GM20431 (cell line): ENCODE results near the gene SLN.
"Not testable (repeated sequence)": the region's sequence is repeated elsewhere in the genome, so short reads cannot be mapped to it uniquely, and the experiment has no call there.

Experiments used
- in situ Hi-C: fragments of 300-500 bp; cut with MseI, MboI; formaldehyde crosslinking; loops from one replicate; pipeline ENCODE4 v1.15.0; 2020; ENCODE audit warnings: low sequenced_read_pairs; ENCODE audit not compliant: unreplicated experiment

SLN gene

DNA sequence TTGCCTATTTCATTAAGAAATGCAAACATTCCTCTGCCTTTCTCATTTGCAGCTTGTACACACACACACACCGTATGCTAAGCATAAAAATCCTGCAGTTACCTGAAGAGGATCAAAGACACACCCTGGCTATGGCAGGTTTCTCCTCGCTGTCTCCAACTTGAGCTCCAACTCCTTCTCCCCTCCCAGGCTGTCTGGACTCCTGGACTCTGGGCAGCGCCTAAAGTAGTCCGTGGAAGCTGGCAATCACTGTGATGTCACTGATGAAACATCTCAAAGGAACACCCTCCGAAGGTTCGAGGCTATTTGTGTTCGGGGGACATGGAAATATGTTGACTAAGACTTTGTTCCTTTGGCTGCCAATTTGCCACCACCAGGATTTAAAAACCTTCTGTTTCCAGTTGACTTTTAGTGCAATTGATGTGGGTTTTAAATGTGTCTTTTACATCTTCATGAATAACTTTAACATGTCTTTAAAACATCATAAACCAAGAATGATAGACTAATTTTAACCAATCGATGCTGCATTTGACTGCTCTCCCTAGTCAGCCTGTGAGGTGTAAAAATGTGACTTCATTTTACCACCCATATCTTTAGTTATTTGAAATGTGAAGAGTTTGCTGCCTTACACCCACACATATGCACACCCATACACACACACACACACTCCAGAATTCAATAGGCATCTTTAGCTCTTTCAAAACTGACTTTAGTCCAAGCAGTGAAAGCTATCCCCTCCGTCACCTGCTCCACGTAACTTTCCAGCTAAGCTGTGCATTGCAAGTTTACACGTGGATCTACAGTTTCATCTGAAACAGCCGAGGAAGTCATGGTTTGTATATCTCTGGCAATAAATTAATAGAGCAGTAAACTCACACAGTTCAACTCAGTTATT lies at the start of gene SLN:
TSS of gene SLN (minus strand) at position 196 of the 895 bp plus-strand sequence.
- in situ Hi-C loops, result no loop called here

DNA sequence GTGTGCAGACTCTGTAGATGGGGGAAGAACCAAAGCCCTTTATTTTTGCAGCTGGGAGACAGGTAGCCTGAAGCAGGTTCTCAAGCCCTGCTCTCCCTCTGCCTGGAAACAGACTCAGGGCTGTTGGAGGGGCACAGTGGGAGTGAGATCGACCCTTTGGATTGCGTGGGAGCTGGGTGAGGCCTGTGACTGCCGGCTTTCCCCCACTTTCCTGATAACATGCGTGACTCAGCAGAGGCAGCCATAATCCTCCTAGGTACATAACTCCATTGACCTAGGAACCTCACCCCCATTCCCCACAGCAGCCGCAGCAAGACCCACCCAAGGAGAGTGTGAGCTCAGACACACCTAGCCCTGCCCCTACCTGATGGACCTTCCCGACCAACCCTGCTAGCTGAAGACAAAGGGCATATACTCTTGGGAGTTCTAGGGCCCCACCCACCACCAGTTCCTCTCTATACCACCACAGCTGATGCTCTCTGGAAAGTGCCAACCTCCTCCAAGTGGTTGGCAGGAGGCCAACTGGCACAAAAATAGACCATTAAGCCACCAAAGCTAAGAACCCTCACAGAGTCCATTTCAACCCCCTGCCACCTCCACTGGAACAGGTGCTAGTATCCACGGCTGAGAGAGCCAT lies 47.0 kb upstream of the SLN start:
- in situ Hi-C loops, result not testable (repeated sequence)

DNA sequence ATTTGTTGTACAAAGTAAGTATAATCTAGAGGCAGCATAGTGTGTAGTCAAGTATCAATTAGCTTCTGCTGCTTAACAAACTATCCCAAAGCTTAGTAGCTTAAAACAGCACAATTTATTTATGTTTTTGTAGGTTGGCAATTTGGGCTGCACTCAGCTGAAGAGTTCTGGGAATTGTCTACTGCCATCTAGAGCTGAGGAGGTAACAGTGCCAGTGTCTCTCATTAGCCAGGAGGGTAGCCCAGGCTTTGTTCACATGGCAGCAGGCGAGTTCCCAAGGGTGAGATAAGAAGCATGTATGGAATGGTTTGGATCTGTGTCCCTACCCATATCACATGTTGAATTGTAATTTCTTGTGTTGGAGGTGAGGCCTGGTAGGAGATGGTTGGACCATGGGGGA lies 45.8 kb upstream of the SLN start:
- in situ Hi-C loops, result no loop called here

DNA sequence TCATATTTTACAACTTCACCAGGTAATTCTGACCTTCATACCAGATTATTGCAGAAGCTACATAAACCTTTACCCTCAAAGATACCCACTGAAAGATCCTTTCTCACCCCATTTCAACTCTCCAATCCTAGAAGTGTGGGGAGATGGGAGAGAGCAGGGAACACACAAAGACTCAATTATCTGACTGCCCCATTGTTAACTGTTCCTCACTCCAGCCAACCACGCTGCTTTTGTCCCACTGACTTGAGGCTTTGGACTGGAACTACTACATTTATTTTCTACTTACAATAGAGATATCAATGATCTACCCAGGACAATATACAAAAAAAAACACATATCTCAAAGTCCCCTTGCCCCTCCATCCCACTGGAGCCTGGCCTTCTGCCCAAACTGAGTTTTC lies 44.7 kb upstream of the SLN start:
- in situ Hi-C loops, result no loop called here

DNA sequence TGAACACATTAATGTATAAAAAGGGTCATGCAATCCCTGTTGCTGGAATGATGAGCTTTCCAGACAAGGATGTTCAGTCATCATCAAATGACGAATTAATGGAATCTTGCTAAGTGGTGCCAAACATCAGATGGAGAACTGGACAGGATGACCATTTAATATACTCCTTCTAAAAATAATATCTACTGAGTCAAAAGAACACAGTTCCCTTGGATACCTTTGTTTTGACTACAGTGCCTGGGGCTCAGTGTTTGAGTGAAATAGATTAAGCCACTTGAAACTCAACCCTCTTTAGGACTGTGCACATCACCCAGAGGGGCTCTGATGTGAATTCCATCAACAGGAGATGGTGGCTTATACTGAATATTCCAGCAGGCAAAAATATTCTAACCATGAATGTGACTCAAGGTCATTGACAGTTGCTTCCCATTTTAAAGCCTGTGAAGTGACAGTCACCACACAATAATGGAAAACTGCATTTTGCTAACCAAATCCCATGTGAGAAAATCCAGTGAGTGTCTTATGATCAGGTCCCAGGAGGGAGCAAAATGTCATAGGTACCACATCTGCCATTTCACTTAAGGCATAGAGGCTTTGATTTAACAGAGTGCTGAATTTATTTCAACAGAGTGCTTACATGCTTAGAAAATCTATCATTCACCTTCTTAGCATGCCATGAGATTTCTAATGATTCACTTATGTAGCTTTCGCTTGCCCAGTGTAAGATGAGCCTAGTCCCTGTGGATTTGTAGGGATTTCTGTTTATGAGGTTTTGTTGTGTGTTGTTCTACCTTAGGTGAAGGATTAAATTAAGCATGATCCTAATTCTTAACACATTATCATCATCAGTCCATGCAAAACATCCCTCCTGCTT lies 41.3 kb upstream of the SLN start:
- in situ Hi-C loops, result no loop called here

DNA sequence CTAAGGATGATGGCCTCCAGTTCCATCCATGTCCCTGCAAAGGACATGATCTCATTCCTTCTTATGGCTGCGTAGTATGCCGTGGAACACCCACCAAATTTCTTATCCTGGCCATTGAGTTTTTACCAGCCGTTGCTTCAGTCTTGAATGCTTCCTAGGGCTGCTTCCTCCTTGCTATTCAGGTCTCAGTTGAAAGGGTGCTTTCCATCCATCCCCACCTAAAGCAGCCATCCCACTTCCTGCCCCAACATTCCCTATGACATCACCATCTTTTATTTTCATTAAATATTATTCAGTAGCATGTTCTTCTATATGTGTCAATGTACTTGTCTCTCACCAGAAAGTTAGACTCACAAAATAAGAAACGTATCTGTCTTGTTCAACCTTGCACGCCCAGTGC lies 40.7 kb upstream of the SLN start:
- in situ Hi-C loops, result no loop called here

DNA sequence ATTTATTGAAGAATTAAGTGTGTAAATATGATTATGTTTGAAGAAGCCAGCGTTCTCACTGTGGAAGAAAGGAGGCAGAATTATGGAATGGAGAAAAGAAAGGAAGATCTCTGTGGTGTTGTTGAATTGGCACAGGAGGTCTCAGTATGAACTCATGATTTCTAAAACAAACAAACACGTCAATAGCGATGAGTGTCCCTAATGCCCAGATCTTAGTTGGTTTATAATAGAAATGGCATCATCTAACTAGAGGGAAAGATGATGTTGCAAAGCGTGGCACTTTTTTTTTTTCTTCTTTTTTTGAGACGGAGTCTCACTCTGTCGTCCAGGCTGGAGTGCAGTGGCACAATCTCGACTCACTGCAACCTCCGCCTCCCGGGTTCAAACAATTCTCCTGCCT lies 39.2 kb upstream of the SLN start:
- in situ Hi-C loops, result no loop called here

DNA sequence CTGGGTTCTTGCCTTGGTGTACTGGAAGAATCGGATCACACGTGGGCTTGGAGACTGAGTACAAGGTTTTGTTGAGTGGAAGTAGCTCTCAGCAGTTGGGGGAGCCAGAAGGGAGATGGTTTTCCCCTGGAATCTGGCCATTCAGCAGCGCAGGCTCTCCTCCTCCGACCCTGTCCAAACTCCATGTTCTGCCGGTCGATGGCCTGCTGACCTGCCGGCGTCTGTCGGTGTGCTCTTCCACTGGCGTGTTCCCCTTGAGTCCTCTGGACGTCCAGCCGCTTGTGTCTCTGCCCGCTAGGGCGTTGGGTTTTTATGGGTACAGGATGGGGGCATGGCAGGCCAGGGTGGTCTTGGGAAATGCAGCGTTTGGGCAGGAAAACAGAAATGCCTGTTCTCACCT lies 38.5 kb upstream of the SLN start:
- in situ Hi-C loops, result no loop called here

DNA sequence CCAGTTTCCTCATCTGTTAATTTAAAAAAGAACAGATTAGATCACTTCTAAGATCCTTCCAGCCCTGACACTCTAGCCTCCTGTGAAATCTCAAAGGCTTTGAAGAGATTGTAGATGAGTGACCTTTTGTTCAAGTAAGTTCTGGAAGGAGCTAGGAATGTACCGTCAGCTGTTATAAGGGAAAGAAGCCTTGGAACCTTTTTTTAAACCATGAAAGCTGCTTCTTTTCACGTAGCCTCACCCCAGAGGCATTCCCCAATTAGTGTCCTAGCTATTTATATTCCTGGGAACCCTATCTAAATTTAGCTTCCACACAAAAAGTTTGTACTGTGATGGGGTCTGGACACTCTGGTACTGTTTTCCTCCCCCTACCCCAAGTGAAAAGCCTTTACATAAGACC lies 35.8 kb upstream of the SLN start:
- in situ Hi-C loops, result no loop called here

DNA sequence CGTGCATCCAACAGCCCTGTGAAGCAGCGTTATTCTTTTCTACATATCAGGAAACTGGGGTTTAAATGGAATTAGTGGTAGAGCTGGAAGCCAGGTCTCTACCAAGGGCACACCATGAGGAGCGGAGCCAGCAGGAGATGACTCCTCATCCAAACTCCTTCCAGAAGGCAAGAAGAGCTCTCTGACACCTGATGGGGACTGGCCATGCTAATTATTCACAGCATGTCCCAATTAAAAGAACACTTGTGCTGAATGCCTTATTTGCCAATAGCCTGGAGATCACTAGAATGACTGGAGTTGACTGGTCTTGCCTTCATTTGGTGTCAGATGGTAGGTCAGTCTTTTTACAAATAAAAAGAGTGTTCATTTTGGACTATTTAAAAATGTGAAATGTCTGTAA lies 32.9 kb upstream of the SLN start:
- in situ Hi-C loops, result no loop called here

DNA sequence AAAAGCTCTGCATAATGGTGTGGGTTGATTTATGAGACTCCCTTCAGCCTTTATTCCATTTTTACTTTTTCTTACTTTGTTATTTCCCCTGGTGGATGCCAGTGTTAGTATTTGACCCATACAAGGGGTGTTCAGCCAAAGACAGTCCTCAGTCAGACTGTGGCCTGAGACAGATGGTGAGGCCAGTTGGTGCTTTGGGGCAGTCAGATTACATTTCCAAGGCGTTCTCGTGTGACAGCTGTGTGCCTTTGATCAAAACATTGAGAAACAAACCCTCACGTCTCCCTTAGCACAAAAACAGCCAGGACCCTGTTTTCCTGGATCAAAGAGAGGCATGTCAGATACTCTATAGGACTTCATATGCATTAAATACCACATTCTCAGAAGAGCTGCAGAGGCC lies 31.3 kb upstream of the SLN start:
- in situ Hi-C loops, result no loop called here

DNA sequence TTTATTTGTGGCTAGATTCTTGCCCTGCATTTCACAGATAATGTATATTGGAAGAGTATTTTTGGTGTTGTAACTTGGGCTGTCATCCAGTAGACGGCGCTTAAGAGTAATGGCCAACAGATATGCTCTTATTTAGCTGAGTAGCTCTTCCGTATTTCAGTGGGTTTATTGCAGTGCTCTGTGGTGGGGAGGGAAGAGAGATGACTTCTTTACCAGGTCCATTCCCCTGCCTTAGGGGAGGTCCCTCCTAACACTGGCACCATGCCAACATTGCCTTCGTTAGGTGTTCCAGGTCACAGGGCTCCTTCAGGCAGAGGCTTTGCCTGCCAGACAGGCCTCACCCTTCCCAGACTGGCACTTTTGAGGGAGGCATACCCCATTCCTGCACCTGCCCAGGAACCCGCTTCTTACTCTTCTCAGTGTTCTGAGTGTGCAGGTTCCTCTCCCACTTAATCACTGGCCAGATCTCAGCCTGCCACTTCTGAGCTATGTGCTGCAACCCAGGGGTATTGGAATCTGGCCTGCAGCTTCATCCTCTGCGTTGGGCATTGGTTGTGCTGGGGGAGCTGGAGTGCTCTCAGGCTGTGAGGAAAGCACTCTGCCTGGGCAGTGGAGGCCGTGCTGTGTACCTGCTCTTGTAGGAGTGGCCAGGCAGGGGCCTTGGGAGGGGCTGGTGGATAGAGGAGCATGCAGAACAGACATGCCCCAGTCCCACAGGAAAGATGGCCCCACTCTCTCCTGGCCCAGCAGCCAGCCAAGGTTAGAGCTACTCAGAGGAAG lies 29.4 kb upstream of the SLN start:
- in situ Hi-C loops, result no loop called here

DNA sequence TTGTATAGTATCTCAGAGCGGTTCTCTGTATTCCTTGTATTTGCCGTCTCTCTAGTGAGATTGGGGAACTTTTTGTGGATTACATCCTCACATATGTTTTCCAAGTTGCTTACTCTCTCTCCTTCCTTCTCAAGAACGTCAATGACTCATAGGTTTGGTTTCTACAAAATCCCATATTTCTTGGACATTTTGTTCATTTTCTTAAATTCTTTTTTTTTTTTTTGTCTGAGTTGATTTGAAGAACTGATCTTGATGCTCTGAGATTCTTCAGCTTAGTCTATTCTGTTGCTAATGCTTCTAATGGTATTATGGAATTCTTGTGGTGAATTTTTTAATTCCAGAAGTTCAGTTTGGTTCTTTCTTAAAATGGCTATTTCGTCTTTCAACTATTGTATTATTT lies 28.4 kb upstream of the SLN start:
- in situ Hi-C loops, result no loop called here

DNA sequence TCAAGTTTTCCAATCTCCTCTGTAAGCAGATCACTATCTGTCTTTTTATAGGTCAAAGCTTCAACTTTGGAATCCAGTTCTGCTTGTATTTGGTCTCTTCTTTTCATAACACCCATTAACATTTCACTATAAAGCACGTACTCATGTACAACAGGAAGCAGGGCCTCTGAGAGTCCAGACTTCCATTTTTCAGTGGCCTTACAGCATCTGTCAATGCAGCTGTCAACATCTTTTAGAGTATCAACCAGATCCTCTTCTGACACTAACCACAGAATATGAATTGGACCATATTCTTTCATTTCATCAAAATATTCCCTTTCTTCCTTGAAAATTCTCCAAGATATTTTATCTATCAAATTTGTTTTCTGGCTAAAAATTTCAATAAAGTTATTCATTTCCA lies 24.7 kb upstream of the SLN start:
- in situ Hi-C loops, result no loop called here

DNA sequence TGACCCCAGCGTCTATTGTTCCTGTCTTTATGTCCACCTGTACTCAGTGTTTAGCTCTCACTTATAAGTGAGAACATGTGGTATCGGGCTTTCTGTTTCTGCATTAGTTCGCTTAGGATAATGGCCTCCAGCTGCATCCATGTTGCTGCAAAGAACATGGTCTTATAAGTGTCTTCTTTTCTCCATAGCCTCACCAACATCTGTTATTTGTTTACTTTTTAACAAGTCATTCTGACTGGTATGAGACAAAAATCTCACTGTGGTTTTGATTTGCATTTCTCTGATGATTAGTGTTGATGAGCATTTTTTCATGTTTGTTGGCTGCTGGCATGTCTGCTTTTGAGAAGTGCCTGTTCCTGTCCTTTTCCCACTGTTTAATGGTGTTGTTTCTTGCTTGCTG lies 21.7 kb upstream of the SLN start:
- in situ Hi-C loops, result no loop called here

DNA sequence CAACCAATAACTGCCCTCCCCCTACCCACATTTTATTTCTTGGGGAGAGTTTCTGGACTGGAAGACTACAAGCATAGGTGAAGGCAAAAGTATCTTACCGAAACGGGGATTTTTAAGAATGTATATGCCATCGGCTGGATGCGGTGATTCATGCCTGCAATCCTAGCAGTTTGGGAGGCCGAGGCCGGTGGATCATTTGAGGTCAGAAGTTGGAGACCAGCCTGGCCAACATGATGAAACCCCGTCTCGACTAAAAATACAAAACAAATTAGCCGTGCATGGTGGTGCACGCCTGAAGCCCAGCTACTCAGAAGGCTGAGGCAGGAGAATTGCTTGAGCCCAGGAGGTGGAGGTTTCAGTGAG lies 20.8 kb upstream of the SLN start:
- in situ Hi-C loops, result no loop called here

DNA sequence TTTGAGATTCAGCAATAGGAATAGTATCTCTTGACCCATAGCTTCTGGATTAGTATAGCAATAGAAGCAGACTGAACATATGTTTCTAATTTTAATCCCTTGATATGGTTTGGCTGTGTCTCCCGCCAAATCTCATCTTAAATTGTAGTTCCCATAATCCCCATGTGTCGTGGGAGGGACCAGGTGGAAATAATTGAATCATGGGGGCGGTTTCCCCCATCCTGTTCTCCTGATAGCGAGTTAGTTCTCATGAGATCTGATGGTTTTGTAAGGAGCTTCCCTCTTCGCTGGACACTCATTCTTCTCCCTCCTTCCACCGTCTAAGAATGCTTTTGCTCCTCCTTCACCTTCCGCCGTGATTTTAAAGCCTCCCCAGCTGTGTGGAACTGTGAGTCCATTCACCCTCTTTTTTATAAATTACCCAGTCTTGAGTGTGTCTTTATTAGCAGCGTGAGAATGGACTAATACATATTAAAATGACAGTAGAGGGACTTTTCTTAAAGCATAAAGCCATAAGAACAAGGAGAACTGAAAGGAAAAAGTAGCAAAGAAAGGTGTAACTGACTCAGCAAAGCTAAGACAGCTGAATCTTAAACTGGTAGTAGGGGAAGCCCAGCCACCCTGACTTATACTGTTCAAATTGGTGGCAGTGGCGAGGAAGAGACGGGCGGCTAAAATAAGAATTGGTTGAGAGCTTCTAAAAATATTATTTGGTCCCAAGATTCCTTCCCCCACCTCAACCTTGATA lies 20.3 kb upstream of the SLN start:
- in situ Hi-C loops, result no loop called here

DNA sequence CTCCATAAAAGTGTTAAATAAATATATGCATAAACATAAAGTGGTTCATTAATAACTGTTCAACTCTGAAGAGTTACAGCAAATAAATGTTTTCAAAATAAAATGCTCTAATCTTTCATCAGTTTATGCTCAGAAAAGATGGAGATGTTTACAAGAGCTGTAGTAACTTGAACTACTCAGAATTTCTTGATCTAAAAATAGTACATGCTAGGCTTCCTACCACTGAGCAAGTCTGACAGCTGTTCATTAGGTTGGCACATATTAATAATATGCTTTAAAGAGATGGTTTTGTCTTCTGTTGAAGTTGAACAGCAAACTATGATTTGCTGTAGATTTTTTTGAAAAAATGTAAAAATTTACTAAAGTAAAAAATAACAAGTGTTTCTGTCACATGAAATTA lies 10.8 kb upstream of the SLN start:
- in situ Hi-C loops, result no loop called here

DNA sequence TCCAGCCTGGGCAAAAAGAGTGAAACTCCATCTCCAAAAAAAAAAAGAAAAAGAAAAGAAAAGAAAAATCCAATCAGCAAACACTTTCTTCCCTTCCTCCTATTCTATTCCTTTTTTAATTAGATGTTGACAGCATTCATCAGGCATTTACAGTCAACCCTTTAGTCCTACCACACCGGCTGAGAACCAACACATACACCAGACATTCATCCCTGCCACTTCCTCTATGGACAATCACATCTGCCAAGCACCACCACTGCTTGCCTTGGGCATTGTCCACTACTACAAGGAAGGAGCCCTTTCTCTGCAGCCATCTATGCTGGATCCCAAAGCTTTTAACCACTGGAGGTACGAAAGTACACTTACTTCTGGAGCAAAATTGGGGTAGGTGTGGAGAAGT lies 9.4 kb upstream of the SLN start:
- in situ Hi-C loops, result no loop called here
